Measurements from ENCODE around the gene C16orf86. TPM values are rescaled to one million over a fixed set of nuclear protein-coding genes. Genes with fewer than 3 reads are reported as not detected.

Gene C16orf86
- total RNA-seq, 1 donor: 3.3 TPM

GRCh38 chr16:67662653-67663010 lies 4.0 kb upstream of the C16orf86 start:
- TF ChIP-seq CTCF (IDR thresholded peaks at IDR 0.05; ENCODE audit: insufficient read depth, low read length): no peak
- DNase-seq (ENCODE audit: low read depth): no peak

GRCh38 chr16:67663151-67663876 lies 3.3 kb upstream of the C16orf86 start:
- no peak overlapping the region for H3K4me3 ChIP-seq (ENCODE audit: low read depth, low read length)
- no peak for DNase-seq (ENCODE audit: low read depth)
- TF ChIP-seq CTCF (IDR thresholded peaks at IDR 0.05; ENCODE audit: insufficient read depth, low read length): peak; percentile 3

More at GRCh38 chr16:67662653-67663010, 4.0 kb upstream of the C16orf86 start:
- H3K4me3 ChIP-seq (ENCODE audit: low read depth, low read length): no peak overlapping the region

- no peak for DNase-seq (ENCODE audit: low read depth)
- TF ChIP-seq CTCF (IDR thresholded peaks at IDR 0.05; ENCODE audit: insufficient read depth, low read length): no peak
- H3K4me3 ChIP-seq (ENCODE audit: low read depth, low read length): no peak overlapping the region
Observed at GRCh38 chr16:67663877-67664222, 2.8 kb upstream of the C16orf86 start.

GRCh38 chr16:67664258-67664657 lies 2.4 kb upstream of the C16orf86 start:
- no peak for DNase-seq (ENCODE audit: low read depth)
- TF ChIP-seq CTCF (IDR thresholded peaks at IDR 0.05; ENCODE audit: insufficient read depth, low read length): no peak
- no peak overlapping the region for H3K4me3 ChIP-seq (ENCODE audit: low read depth, low read length)

- H3K4me3 ChIP-seq (ENCODE audit: low read depth, low read length): no peak overlapping the region
- TF ChIP-seq CTCF (IDR thresholded peaks at IDR 0.05; ENCODE audit: insufficient read depth, low read length): no peak
- DNase-seq (ENCODE audit: low read depth): no peak
Observed at GRCh38 chr16:67664871-67665270, 1.7 kb upstream of the C16orf86 start.

GRCh38 chr16:67665598-67665997 lies 1.0 kb upstream of the C16orf86 start:
- H3K4me3 ChIP-seq (ENCODE audit: low read depth, low read length): peak overlapping the region; percentile 76
- TF ChIP-seq CTCF (IDR thresholded peaks at IDR 0.05; ENCODE audit: insufficient read depth, low read length): no peak
- no peak for DNase-seq (ENCODE audit: low read depth)

GRCh38 chr16:67666032-67666551 lies 522 bp upstream of the C16orf86 start:
- no peak for TF ChIP-seq CTCF (IDR thresholded peaks at IDR 0.05; ENCODE audit: insufficient read depth, low read length)
- no peak for DNase-seq (ENCODE audit: low read depth)
- H3K4me3 ChIP-seq (ENCODE audit: low read depth, low read length): peak overlapping the region; percentile 76
